ENCODE results near the gene ST7. TPM values are rescaled to one million over a fixed set of nuclear protein-coding genes. Genes with fewer than 3 reads are reported as not detected.

Gene ST7
- total RNA-seq, 2 experiments from 2014 or later: 5.9 to 9.2 TPM

DNA sequence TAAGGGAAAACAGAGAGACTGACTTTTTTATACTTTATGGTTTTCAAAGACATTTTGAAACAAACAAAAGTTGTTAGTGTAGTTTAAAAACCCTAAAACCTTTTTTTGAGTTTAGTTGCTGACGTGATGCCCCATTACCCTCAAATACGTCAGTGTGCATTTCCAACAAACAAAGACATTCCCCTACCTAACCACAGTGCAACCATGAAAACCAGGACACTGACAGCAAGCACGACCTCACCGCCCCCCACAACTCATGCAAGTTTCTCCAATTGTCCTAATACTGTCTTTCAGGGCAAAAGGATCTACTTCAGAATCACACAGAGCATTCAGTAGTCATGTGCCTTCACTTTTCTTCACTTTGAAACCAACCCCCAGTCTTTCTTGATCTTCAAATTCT lies 294.5 kb downstream of the ST7 start:
- no peaks in the 10 kb centered on the region for H3K36me3 Mint-ChIP-seq (ENCODE audit: low read depth)
- no peak overlapping the region for H3K27ac Mint-ChIP-seq
- DNase-seq: no peak
- intact Hi-C loops (cut with micrococcal nuclease): no loop called here
- peaks cover 4% of the 10 kb centered on the region for H3K27me3 Mint-ChIP-seq
- H3K9me3 Mint-ChIP-seq: no peaks in the 10 kb centered on the region
- TF ChIP-seq, protein P1, sequence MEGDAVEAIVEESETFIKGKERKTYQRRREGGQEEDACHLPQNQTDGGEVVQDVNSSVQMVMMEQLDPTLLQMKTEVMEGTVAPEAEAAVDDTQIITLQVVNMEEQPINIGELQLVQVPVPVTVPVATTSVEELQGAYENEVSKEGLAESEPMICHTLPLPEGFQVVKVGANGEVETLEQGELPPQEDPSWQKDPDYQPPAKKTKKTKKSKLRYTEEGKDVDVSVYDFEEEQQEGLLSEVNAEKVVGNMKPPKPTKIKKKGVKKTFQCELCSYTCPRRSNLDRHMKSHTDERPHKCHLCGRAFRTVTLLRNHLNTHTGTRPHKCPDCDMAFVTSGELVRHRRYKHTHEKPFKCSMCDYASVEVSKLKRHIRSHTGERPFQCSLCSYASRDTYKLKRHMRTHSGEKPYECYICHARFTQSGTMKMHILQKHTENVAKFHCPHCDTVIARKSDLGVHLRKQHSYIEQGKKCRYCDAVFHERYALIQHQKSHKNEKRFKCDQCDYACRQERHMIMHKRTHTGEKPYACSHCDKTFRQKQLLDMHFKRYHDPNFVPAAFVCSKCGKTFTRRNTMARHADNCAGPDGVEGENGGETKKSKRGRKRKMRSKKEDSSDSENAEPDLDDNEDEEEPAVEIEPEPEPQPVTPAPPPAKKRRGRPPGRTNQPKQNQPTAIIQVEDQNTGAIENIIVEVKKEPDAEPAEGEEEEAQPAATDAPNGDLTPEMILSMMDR (IDR thresholded peaks at IDR 0.05): no peak
- H3K4me1 Mint-ChIP-seq (ENCODE audit: low read depth): no peaks in the 10 kb centered on the region
- H3K4me3 Mint-ChIP-seq: no peak overlapping the region
- CTCF ChIA-PET: no interaction called here
- ATAC-seq: no peak
- POLR2A ChIA-PET: no interaction called here

DNA sequence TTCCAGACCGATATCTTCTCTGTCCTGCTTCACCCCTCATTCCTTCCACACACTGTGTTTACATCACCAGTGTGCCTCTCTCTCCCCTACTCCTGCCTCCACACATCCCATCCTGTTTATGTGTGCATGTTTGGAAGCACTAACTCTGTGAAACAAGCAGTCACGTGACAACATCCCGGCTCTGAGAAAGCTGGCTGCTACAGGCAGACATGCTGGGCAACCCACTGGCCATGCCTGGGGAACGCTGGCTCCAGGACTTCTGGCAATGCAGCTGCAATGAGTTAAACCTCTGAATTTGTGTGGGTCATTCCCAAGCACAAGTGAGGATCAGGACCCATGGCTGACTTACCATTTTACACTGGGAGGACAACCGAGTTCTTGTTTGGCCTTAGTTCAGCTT lies 295.5 kb downstream of the ST7 start:
- DNase-seq (no peak), ATAC-seq (no peak)
- H3K27me3 Mint-ChIP-seq: peaks cover 1% of the 10 kb centered on the region
- no peak overlapping the region for H3K27ac Mint-ChIP-seq
- no peaks in the 10 kb centered on the region for H3K36me3 Mint-ChIP-seq (ENCODE audit: low read depth)
- TF ChIP-seq, protein P1 (IDR thresholded peaks at IDR 0.05): no peak
- ChIA-PET POLR2A (no interaction called here), CTCF (no interaction called here)
- no peaks in the 10 kb centered on the region for H3K4me1 Mint-ChIP-seq (ENCODE audit: low read depth)
- H3K4me3 Mint-ChIP-seq: no peak overlapping the region
- intact Hi-C loops (cut with micrococcal nuclease): no loop called here
- H3K9me3 Mint-ChIP-seq: no peaks in the 10 kb centered on the region

DNA sequence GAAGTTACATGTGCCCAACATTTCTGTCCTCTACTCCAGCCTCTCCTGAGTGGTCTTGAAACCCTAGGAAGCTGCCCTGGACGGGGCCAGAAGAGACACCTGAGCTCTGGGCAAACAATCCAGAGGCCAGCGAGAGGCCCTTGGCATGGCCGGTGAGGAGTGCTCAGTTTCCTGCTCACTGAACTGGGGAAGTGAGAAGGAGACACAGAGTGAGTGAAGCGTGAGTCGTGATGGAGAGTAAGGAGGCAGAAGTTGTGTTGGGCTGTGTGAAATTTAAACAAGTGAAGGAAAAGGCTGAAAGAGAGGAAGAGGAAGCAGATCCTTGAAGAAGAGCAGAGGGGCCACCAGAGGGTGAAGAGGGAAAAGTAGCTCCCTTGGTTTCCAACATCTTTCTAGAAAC lies 296.4 kb downstream of the ST7 start:
- DNase-seq: no peak
- no peak for ATAC-seq
- TF ChIP-seq, protein P1 (IDR thresholded peaks at IDR 0.05): no peak
- intact Hi-C loops (cut with micrococcal nuclease): no loop called here
- H3K4me3 Mint-ChIP-seq: no peak overlapping the region
- no peaks in the 10 kb centered on the region for H3K4me1 Mint-ChIP-seq (ENCODE audit: low read depth)
- H3K9me3 Mint-ChIP-seq: no peaks in the 10 kb centered on the region
- H3K27ac Mint-ChIP-seq: no peak overlapping the region
- H3K36me3 Mint-ChIP-seq (ENCODE audit: low read depth): no peaks in the 10 kb centered on the region
- POLR2A ChIA-PET: no interaction called here
- CTCF ChIA-PET: no interaction called here
- H3K27me3 Mint-ChIP-seq: peaks cover 1% of the 10 kb centered on the region

DNA sequence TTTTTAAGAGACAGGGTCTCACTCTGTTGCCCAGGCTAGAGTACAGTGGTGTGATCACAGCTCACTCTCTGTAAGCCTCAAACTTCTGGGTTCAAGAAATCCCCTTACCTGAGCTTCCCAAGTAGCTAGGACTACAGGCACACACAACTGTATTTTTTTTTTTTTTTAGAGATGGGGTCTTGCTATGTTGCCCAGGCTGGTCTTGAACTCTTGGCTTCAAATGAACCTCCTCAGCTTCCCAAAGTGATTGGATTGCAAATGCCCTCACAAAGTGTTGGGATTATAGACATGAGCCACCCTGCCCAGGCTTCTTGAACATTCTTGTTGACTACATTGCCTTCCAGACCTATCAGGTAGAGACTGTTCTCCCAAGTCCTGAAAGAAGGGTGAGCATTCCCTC lies 296.9 kb downstream of the ST7 start:
- Mint-ChIP-seq H3K9me3 (no peaks in the 10 kb centered on the region), H3K27ac (no peak overlapping the region), H3K4me3 (no peak overlapping the region), H3K4me1 (ENCODE audit: low read depth) (no peaks in the 10 kb centered on the region), H3K27me3 (peaks cover 3% of the 10 kb centered on the region), H3K36me3 (ENCODE audit: low read depth) (no peaks in the 10 kb centered on the region)
- ChIA-PET POLR2A (no interaction called here), CTCF (no interaction called here)
- TF ChIP-seq, protein P1 (IDR thresholded peaks at IDR 0.05): no peak
- DNase-seq (no peak), ATAC-seq (no peak)
- intact Hi-C loops (cut with micrococcal nuclease): no loop called here

DNA sequence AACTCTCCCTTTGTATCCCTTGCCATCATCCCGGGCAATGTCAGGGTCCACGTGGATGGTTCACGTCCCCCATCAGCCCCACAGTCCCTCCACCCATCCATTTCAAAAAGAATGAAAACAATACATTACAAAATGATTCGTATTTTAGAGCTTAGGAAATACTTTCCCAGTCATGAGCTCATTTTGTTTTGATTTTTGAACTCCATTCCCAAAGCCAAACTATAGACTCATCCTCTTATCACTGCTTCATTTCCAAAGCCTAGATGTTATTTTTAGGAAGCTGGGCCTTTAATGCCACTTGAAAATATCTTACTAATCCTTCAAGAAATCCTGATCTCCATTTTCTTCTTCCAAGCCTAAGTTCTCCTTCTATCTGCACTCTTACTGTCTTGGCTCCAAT lies 297.5 kb downstream of the ST7 start:
- DNase-seq: no peak
- POLR2A ChIA-PET: no interaction called here
- H3K4me1 Mint-ChIP-seq (ENCODE audit: low read depth): no peaks in the 10 kb centered on the region

More for the DNA sequence above, 297.5 kb downstream of the ST7 start:
- Mint-ChIP-seq H3K27ac (no peak overlapping the region), H3K27me3 (peaks cover 3% of the 10 kb centered on the region), H3K36me3 (ENCODE audit: low read depth) (no peaks in the 10 kb centered on the region), H3K4me3 (no peak overlapping the region), H3K9me3 (no peaks in the 10 kb centered on the region)
- ATAC-seq: no peak
- TF ChIP-seq, protein P1 (IDR thresholded peaks at IDR 0.05): no peak
- CTCF ChIA-PET: no interaction called here
- intact Hi-C loops (cut with micrococcal nuclease): no loop called here
